GM12878 (cell line): Measurements from ENCODE around the gene FBXL3.

Experiments
- CBFB ChIP-seq: IDR thresholded peaks from 2 replicates; pipeline ENCODE4 v1.6.1; 2016; ENCODE audit warnings: antibody characterized with exemption, low read depth
- IKZF1 ChIP-seq: fragments of 450-650 bp; conservative IDR thresholded peaks from 2 replicates; pipeline ENCODE4 v1.6.1; 2017; ENCODE audit warnings: antibody characterized with exemption, mild to moderate bottlenecking
- POLR2A ChIP-seq: IDR thresholded peaks from 2 replicates; pipeline ENCODE4 v1.6.1; 2011; ENCODE audit warnings: low read depth, mild to moderate bottlenecking, low read length
- TBL1XR1 ChIP-seq: IDR thresholded peaks from 2 replicates; pipeline ENCODE4 v1.6.1; 2012; ENCODE audit warnings: low read depth, low read length, improper control_type of control experiment
- TF ChIP-seq, protein P1 (sequence below), 3 experiments: IDR thresholded peaks in 2 of 3; conservative IDR thresholded peaks in 1 of 3; 2 replicates each; pipeline ENCODE4 v1.5.1; 2011; ENCODE audit warnings: low read depth in 3 of 3, low read length in 3 of 3, mild to moderate bottlenecking in 3 of 3, control low read depth in 2 of 3, moderate library complexity in 2 of 3, inconsistent platforms in 1 of 3, mixed read lengths in 1 of 3; ENCODE audit not compliant: control insufficient read depth in 2 of 3, insufficient read depth in 1 of 3; ENCODE audit errors: extremely low read depth in 1 of 3
- TF ChIP-seq, protein P2 (sequence below): IDR thresholded peaks from 2 replicates; pipeline ENCODE4 v1.6.1; 2011; ENCODE audit warnings: low read depth, low read length, improper control_type of control experiment, borderline replicate concordance

DNA sequence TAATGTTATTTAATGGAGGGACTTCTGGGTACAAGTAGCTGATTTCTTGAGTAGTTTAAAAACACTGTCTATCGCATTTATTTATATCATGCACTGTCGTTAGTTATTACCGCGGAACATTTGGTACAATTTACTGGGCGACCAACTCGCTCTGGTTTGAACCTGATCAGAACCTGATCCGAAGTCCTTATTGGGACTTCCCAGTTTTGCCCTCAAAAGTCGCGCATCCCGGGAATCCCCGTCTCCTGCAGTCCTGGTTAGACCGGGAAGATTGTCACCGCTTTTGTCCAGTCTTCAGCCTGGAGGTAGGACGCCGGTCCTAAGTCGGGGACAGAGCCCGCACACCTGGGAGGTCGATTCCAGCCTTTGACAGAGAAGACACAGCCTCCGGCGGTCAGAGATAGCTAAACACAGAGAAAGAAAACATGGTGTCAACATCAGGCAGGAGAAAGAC, 34.4 kb downstream of the FBXL3 start:
- TF ChIP-seq, protein P1, sequence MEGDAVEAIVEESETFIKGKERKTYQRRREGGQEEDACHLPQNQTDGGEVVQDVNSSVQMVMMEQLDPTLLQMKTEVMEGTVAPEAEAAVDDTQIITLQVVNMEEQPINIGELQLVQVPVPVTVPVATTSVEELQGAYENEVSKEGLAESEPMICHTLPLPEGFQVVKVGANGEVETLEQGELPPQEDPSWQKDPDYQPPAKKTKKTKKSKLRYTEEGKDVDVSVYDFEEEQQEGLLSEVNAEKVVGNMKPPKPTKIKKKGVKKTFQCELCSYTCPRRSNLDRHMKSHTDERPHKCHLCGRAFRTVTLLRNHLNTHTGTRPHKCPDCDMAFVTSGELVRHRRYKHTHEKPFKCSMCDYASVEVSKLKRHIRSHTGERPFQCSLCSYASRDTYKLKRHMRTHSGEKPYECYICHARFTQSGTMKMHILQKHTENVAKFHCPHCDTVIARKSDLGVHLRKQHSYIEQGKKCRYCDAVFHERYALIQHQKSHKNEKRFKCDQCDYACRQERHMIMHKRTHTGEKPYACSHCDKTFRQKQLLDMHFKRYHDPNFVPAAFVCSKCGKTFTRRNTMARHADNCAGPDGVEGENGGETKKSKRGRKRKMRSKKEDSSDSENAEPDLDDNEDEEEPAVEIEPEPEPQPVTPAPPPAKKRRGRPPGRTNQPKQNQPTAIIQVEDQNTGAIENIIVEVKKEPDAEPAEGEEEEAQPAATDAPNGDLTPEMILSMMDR (IDR thresholded peaks at IDR 0.05 in 2 of 3, conservative IDR thresholded peaks at IDR 0.05 in 1 of 3; ENCODE audit: control insufficient read depth in 2 of 3, extremely low read depth in 1 of 3, insufficient read depth in 1 of 3, low read depth in 3 of 3, low read length in 3 of 3), result no peak
- TF ChIP-seq CBFB (no peak), POLR2A (no peak), TBL1XR1 (no peak), IKZF1 (no peak; the same call in 1 of the 2 replicates)
- TF ChIP-seq, protein P2, sequence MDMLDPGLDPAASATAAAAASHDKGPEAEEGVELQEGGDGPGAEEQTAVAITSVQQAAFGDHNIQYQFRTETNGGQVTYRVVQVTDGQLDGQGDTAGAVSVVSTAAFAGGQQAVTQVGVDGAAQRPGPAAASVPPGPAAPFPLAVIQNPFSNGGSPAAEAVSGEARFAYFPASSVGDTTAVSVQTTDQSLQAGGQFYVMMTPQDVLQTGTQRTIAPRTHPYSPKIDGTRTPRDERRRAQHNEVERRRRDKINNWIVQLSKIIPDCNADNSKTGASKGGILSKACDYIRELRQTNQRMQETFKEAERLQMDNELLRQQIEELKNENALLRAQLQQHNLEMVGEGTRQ, result no peak
